ENCODE results near the gene RYR3.

- TF ChIP-seq CTCF (IDR thresholded peaks at IDR 0.05) (no peak), POLR2A (IDR thresholded peaks at IDR 0.05) (no peak)
Measured at GRCh38 chr15:33680336-33680735, 369.6 kb downstream of the RYR3 start.

Data from lower leg skin (tissue), 3 donors.